ENCODE measurements around the gene DUSP9. TPM values are rescaled to one million over a fixed set of nuclear protein-coding genes. Genes with fewer than 3 reads are reported as not detected.
"Not testable (repeated sequence)": the region's sequence is repeated elsewhere in the genome, so short reads cannot be mapped to it uniquely, and the experiment has no call there.

DUSP9 gene
- total and polyA plus RNA-seq, 2 donors (not counting 3 experiments of a cell fraction or from before 2014, with no cell fraction given): 0.04 TPM; not detected in 1

DNA sequence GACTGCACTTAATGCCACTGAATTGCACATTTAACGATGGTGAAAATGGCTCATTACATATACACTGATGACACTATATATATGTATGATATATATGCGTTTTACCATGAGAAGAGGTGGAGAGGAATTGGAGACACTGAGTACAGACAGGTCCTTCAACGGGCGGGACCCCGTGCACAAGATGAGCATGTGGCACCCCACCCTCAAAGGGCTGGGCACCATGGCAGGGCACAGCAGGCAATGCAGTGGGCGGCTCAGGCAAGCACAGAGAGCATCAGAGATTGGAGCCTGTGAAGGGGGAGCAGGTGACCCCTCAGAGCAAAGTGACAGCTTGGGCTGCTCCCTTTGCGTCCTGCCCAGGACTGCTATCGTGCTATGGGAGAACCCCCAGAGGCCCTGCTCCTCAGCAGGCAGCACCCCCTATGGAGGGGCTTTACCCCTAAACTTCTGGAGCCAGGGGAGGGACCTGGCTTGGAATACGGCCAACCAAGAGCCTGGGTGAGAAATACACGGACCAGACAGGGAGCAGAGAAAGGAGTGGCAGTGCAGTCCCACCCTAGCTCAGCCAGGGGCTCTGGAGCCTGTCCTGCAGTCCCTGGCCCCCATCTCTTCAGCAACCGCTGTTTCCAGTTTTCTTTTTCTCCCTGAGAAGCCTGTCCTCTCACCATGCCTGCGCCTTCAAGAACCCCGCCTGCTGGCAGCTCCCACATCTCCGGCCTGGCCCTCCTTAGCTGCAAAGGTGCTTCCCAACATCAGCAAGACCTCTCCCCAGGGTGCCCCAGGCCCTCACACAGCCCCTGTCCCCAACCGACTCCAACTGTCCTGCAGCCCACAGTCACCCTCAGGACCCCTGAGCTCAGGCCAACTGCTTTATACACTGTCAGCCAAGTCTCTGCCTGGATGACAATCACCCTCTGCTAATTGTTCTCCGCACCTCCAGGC is 51.2 kb downstream of the DUSP9 start:
- Histone ChIP-seq H4K20me1 (replicated peaks; ENCODE audit: control insufficient read depth, extremely low read depth, insufficient read depth, low read length) (no peaks in the 10 kb centered on the region), H3K9me1 (replicated peaks; ENCODE audit: control insufficient read depth, extremely low read depth, insufficient read depth, low read length) (no peaks in the 10 kb centered on the region), H3K9me3 (replicated peaks; ENCODE audit: control insufficient read depth, insufficient read depth, low read length) (no peaks in the 10 kb centered on the region), H3K36me3 (ENCODE audit: control insufficient read depth in 2 of 2, extremely low read depth in 1 of 2, insufficient read depth in 2 of 2, low read length in 2 of 2) (peaks cover 0 to 10% of the 10 kb centered on the region in 2 experiments), H3K4me1 (ENCODE audit: control insufficient read depth, extremely low read depth, insufficient read depth, low read length) (peaks cover 8% of the 10 kb centered on the region), H3K79me2 (ENCODE audit: control insufficient read depth, insufficient read depth, low read length) (no peaks in the 10 kb centered on the region), H3K27ac (ENCODE audit: insufficient read depth, low read depth, low read length) (no peak overlapping the region), H3K27me3 (ENCODE audit: control insufficient read depth in 2 of 2, insufficient read depth in 2 of 2, low read length in 2 of 2) (no peaks in the 10 kb centered on the region), H3K9ac (replicated peaks; ENCODE audit: extremely low read depth, insufficient read depth, low read length) (no peak overlapping the region), H2AFZ (ENCODE audit: low read depth, low read length) (no peak overlapping the region), H3K4me2 (ENCODE audit: insufficient read depth, low read length) (no peak overlapping the region), H3K4me3 (replicated peaks in 1 of 3; ENCODE audit: insufficient read depth in 1 of 3, low read depth in 1 of 3, low read length in 3 of 3) (no peak overlapping the region)
- FAIRE-seq (no peak), DNase-seq (ENCODE audit: low read depth, low spot score) (no peak)
- TF ChIP-seq POLR2AphosphoS5 (IDR thresholded peaks at IDR 0.05; ENCODE audit: insufficient read depth, low read depth, low read length) (no peak), MAX (IDR thresholded peaks at IDR 0.05; ENCODE audit: insufficient read depth, insufficient read length) (no peak)
- intact Hi-C loops (cut with micrococcal nuclease): no loop called here
- BruUV-seq (replicated peaks): no TSS peak
- CTCF ChIA-PET: interaction anchor here (1.1 to 1.2 kb wide), 2 partner anchors 10 to 159 kb away, joined by 3 to 4 read pairs; no protein-coding TSS in a partner anchor
- POLR2A ChIA-PET: no interaction called here
- dilution Hi-C loops (cut with MboI; ENCODE audit: extremely low pct_ligation_motif_present, low sequenced_read_pairs): no loop called here

DNA sequence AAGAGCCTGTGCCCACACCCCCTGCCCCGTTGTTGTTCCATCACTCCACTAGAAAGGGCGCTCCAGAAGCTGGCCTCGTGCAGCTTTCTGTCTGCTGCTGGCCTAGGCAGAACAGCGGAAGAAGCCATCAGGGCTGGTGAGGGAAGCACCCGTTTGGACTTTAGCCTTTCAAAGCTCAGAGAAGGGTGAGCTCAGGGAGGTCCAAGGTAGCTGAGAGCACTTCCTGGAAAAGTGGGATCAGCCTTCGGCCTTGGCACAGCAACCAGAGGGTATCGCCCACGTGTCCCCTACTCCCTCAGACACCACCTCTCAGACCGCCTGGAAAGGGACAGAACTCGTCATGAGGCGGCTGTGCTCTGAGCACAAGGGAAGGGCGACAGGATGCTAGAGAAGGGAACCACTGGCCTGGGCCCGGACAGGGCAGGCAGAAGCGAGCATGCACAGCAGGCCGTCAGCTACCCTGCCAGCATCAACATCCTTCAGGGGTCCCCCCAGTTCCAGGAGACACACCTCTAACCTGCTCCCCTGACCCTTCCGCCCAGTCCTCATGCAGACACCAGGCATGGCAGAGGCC is 52.3 kb downstream of the DUSP9 start:
- dilution Hi-C loops (cut with MboI; ENCODE audit: extremely low pct_ligation_motif_present, low sequenced_read_pairs); CTCF ChIA-PET; intact Hi-C loops (cut with micrococcal nuclease): not testable (repeated sequence)

GRCh38 chrX:153699784-153700371 is 52.9 kb downstream of the DUSP9 start:
- H3K4me1 ChIP-seq (ENCODE audit: control insufficient read depth, extremely low read depth, insufficient read depth, low read length): peaks cover 15% of the 10 kb centered on the region
- FAIRE-seq; H3K9me3 ChIP-seq (replicated peaks; ENCODE audit: control insufficient read depth, insufficient read depth, low read length); POLR2A ChIA-PET; BruUV-seq (replicated peaks); intact Hi-C loops (cut with micrococcal nuclease); CTCF ChIA-PET; H3K4me2 ChIP-seq (ENCODE audit: insufficient read depth, low read length); H3K9ac ChIP-seq (replicated peaks; ENCODE audit: extremely low read depth, insufficient read depth, low read length); H3K9me1 ChIP-seq (replicated peaks; ENCODE audit: control insufficient read depth, extremely low read depth, insufficient read depth, low read length); DNase-seq (ENCODE audit: low read depth, low spot score); H3K27me3 ChIP-seq (ENCODE audit: control insufficient read depth in 2 of 2, insufficient read depth in 2 of 2, low read length in 2 of 2); dilution Hi-C loops (cut with MboI; ENCODE audit: extremely low pct_ligation_motif_present, low sequenced_read_pairs); H2AFZ ChIP-seq (ENCODE audit: low read depth, low read length); H3K79me2 ChIP-seq (ENCODE audit: control insufficient read depth, insufficient read depth, low read length); H4K20me1 ChIP-seq (replicated peaks; ENCODE audit: control insufficient read depth, extremely low read depth, insufficient read depth, low read length); H3K4me3 ChIP-seq (replicated peaks in 1 of 3; ENCODE audit: insufficient read depth in 1 of 3, low read depth in 1 of 3, low read length in 3 of 3): not testable (repeated sequence)
- peak overlapping the region; percentile 23 for H3K27ac ChIP-seq (ENCODE audit: insufficient read depth, low read depth, low read length)
- peaks cover 2 to 19% of the 10 kb centered on the region in 2 experiments for H3K36me3 ChIP-seq (ENCODE audit: control insufficient read depth in 2 of 2, extremely low read depth in 1 of 2, insufficient read depth in 2 of 2, low read length in 2 of 2)

More for the DNA sequence above, 52.3 kb downstream of the DUSP9 start:
- POLR2A ChIA-PET; H3K9me1 ChIP-seq (replicated peaks; ENCODE audit: control insufficient read depth, extremely low read depth, insufficient read depth, low read length); H3K4me2 ChIP-seq (ENCODE audit: insufficient read depth, low read length); H3K79me2 ChIP-seq (ENCODE audit: control insufficient read depth, insufficient read depth, low read length); DNase-seq (ENCODE audit: low read depth, low spot score); BruUV-seq (replicated peaks); H3K27ac ChIP-seq (ENCODE audit: insufficient read depth, low read depth, low read length); H3K27me3 ChIP-seq (ENCODE audit: control insufficient read depth in 2 of 2, insufficient read depth in 2 of 2, low read length in 2 of 2); H3K9me3 ChIP-seq (replicated peaks; ENCODE audit: control insufficient read depth, insufficient read depth, low read length); FAIRE-seq; H3K4me3 ChIP-seq (replicated peaks in 1 of 3; ENCODE audit: insufficient read depth in 1 of 3, low read depth in 1 of 3, low read length in 3 of 3); H4K20me1 ChIP-seq (replicated peaks; ENCODE audit: control insufficient read depth, extremely low read depth, insufficient read depth, low read length); H3K9ac ChIP-seq (replicated peaks; ENCODE audit: extremely low read depth, insufficient read depth, low read length); H2AFZ ChIP-seq (ENCODE audit: low read depth, low read length): not testable (repeated sequence)
- Histone ChIP-seq H3K4me1 (ENCODE audit: control insufficient read depth, extremely low read depth, insufficient read depth, low read length) (peaks cover 12% of the 10 kb centered on the region), H3K36me3 (ENCODE audit: control insufficient read depth in 2 of 2, extremely low read depth in 1 of 2, insufficient read depth in 2 of 2, low read length in 2 of 2) (peaks cover 2 to 19% of the 10 kb centered on the region in 2 experiments)
